Fibroblast of skin of scalp (primary cell): ENCODE data around the gene CNIH3.
"Not testable (repeated sequence)": the region's sequence is repeated elsewhere in the genome, so short reads cannot be mapped to it uniquely, and the experiment has no call there.

Experiments used
- DNase-seq: peaks from one replicate; pipeline ENCODE4 v3.0.0-alpha.2; 2013

The CNIH3 gene

GRCh38 chr1:224690576-224690975 is 74.5 kb downstream of the CNIH3 start:
- DNase-seq: no peak

GRCh38 chr1:224691148-224691925 is 75.2 kb downstream of the CNIH3 start:
- DNase-seq: no peak

GRCh38 chr1:224694969-224695368 is 78.9 kb downstream of the CNIH3 start:
- DNase-seq: no peak

GRCh38 chr1:224696021-224696420 is 79.9 kb downstream of the CNIH3 start:
- DNase-seq: no peak

GRCh38 chr1:224696891-224697765 is 81.0 kb downstream of the CNIH3 start:
- DNase-seq: peak; percentile 66

GRCh38 chr1:224698015-224698451 is 81.9 kb downstream of the CNIH3 start:
- DNase-seq: no peak

GRCh38 chr1:224700918-224701531 is 84.9 kb downstream of the CNIH3 start:
- peak; percentile 49 for DNase-seq

- no peak for DNase-seq
These were observed 87.6 kb downstream of the CNIH3 start for GRCh38 chr1:224703702-224704101.

GRCh38 chr1:224704107-224704735 is 88.1 kb downstream of the CNIH3 start:
- no peak for DNase-seq

- DNase-seq: no peak
These were observed 89.5 kb downstream of the CNIH3 start for GRCh38 chr1:224705578-224705977.

GRCh38 chr1:224707843-224708725 is 92.0 kb downstream of the CNIH3 start:
- DNase-seq: peak; percentile 63

GRCh38 chr1:224710196-224710595 is 94.1 kb downstream of the CNIH3 start:
- DNase-seq: no peak

GRCh38 chr1:224711231-224711756 is 95.2 kb downstream of the CNIH3 start:
- DNase-seq: not testable (repeated sequence)

GRCh38 chr1:224711876-224712275 is 95.8 kb downstream of the CNIH3 start:
- no peak for DNase-seq

GRCh38 chr1:224713228-224713627 is 97.1 kb downstream of the CNIH3 start:
- no peak for DNase-seq

GRCh38 chr1:224714553-224714952 is 98.4 kb downstream of the CNIH3 start:
- no peak for DNase-seq

GRCh38 chr1:224718470-224719053 is 102.4 kb downstream of the CNIH3 start:
- no peak for DNase-seq

GRCh38 chr1:224719716-224720115 is 103.6 kb downstream of the CNIH3 start:
- no peak for DNase-seq

- DNase-seq: no peak
These were observed 104.1 kb downstream of the CNIH3 start for GRCh38 chr1:224720216-224720615.

- DNase-seq: no peak
These were observed 104.9 kb downstream of the CNIH3 start for GRCh38 chr1:224721000-224721399.

GRCh38 chr1:224722838-224723237 is 106.7 kb downstream of the CNIH3 start:
- DNase-seq: no peak
